SH-SY5Y (cell line): ENCODE data around the gene SUMF1.

Experiments
- GATA2 ChIP-seq: IDR thresholded peaks from 2 replicates; pipeline ENCODE4 v1.6.1; 2011; ENCODE audit warnings: mild to moderate bottlenecking, low read depth, low read length
- GATA3 ChIP-seq: IDR thresholded peaks from 2 replicates; pipeline ENCODE4 v1.6.1; 2011; ENCODE audit warnings: low read depth, mild to moderate bottlenecking, low read length, moderate library complexity

Gene SUMF1

GRCh38 chr3:4505688-4506558 lies 38.9 kb upstream of the SUMF1 start:
- no peak for TF ChIP-seq GATA3
- no peak for TF ChIP-seq GATA2

DNA sequence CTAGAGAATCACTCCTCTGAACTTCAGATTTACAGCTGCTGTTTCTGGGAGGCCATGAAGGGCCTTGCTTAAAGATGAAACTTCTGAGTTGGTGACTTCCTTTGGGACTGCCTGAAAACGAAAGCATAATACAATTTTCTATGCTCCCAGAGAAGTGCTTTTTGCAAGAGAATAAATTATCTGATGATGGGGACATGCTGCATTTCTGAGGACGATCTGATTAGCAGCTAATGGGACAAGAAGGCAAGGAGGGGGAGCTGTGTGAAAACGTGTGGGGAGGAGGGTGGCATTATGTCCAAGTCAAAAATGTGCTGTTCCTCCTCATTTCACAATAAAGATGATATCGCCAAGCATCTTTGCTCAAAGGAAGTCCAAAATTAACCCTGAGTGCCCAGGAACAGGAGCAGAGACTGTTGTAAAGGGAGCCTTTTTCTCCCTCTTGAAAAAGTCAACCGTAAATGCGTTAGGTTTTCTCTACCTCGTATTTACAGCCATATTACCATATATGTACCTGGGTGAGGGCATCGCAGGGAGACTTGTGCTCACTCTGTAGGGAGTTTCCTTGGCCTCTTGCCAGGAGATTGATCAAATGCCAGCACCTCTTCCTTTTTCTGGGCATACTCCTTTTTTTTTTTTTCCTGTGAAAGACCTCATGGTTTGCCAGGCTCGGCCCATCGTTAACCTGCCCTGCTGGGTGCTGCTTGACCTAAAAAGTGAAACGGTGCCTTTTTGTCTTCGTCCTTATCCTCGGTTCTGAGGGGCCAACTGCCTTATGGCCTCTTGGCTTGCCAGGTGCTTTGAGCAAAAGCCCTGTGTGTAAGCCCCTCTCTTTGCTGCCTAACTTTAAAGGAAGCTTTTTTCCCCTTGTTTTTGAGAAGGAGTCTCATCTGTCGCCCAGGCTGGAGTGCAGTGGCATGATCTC lies 37.5 kb upstream of the SUMF1 start:
- peak; percentile 91 for TF ChIP-seq GATA2
- TF ChIP-seq GATA3: peak; percentile 82

DNA sequence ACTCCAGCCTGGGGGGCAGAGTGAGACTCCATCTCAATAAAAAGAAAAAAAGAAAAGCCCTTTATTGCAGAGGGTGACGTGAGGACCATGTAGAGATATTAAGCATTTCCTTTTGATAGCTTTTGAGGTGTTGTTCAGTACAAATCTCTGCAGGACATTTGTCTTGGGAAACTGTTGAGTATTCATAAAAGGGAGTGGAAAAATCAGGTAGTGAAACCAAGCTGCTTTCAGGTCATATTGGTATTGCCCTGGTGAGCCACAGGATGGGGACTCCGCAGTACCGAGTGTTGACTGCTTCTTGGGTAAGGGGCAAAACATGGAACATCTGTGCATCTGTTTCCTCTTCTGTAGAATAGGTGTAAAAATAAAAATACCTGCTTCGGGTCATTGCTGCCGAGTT lies 36.0 kb upstream of the SUMF1 start:
- TF ChIP-seq GATA2: no peak
- no peak for TF ChIP-seq GATA3

DNA sequence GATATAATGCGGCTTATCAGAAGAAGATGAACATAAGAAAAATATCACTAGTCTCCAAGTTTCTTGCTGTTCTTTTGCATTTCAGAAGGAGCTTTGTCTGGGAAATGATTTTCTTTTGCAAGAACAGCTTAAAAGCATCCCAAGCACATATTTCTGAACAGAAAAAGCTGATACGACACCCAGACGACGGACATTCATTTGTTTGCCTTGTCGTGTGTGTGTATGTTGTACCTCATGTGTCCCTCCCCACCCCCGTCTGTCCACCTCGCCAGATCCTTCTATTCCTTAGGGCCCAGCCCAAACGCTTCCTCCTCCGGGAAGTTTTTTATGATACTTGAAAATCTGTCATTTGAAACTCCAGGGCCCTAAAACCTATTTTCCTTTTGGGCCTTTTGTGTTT lies 34.9 kb upstream of the SUMF1 start:
- TF ChIP-seq GATA3 (no peak), GATA2 (no peak)

DNA sequence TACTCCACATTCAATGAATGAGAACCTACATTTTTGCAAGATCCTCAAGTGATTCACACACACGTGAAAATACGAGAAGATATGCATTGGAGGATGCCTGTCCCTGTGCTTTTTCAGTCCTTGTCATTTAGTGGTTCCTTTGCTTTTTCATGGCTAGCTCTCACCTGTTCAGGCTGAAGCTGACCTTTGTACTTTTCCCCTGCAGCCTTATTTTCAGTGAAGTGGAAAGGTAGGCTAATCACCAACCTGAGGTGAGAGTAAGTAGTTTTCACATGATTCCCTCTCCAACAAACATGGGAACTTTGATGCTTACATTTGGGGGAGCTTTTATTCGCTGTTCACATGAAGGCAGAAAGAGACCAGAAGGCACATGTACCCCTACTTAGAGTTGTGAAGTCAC lies 34.4 kb upstream of the SUMF1 start:
- TF ChIP-seq GATA3 (no peak), GATA2 (no peak)

DNA sequence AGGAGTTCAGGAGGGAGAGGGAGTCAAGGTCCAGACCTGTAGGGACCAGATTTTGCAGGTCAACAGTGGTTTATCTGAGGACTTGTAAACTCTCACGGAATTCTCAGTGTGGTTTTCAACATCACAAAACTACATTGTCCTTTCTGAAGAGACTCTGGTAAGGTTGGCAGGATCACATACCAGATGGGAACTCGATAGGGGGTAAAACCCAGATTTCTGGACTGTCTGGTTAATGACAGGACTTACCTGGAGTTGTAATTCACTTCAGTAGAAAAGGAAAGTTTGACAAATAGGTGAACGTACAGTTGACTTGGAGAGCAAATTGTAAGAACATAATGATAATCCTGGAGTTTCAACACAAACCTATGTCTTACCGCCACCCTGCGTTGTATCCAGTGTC lies 31.4 kb upstream of the SUMF1 start:
- no peak for TF ChIP-seq GATA3
- TF ChIP-seq GATA2: no peak

- no peak for TF ChIP-seq GATA2
- no peak for TF ChIP-seq GATA3
These were observed 30.8 kb upstream of the SUMF1 start for GRCh38 chr3:4497843-4498324.

DNA sequence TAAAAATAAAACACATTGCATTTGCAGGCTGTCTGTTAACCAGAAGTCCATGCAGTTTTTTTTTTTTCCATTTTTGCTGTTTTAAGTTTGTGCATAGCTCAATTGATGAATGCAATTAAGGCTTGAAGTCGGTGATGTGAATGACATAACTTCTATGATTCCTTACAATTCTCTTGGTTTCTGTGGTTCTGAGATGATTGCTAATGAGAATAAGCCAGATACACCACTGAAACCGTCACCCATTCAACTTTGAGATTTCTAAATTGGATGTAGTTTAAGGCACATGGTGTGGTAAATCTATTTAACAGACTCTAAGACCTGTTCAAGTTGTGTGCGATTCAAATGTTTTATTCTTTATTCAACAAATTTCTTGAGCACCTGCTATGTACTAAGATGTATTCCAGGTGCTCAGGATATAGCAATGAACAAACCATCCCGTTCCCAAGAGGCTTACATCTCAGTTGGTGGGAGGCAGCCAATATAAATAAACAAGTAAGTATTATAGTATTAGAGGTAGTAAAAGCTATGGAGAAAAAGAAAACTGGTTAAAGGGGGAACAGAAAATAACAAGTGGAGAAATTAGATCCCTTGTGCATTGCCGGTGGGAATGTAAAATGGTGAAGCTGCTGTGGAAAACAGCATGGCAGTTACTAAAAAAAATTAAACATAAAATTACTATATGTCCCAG lies 30.1 kb upstream of the SUMF1 start:
- TF ChIP-seq GATA2 (no peak), GATA3 (no peak)

- TF ChIP-seq GATA2 (no peak), GATA3 (no peak)
These were observed 29.0 kb upstream of the SUMF1 start for GRCh38 chr3:4496087-4496452.

DNA sequence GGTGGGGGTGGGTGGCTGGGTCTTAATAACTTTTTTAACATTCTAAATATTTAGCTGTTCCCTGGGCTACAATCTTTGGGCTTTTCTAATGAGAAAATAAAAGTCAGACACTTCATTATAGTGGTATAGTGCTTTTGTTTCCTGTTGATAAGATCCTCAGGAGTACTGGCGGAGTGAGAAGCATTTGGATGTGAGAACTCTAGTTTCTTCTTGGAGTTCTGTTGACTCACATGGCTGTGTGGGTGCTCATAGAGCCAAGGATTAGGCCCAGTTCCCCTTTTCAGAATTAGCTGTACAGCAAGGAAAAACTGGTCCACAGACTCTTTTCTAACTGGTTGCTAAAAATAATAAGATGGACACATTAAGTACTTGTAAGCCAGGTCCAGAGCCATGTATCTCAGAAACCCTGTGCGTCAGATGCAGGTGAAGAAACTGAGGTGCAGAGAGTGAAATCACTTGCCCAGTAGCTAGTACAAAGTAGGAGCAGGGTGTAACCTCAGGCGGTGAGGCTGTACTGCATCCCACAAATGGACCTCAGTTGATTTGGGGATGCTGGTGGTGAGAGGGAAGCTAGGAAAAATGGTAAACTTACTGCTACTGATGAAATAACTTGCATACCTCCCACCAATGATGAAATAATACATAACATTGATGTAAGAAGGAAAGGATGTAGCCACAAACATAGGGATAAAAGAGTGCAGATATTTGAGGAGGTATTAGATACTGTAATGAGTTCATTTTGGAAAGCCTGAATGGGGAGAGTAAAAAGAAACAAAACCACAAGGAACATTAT lies 28.4 kb upstream of the SUMF1 start:
- TF ChIP-seq GATA3 (no peak), GATA2 (no peak)

- TF ChIP-seq GATA2: no peak
- TF ChIP-seq GATA3: no peak
These were observed 27.8 kb upstream of the SUMF1 start for GRCh38 chr3:4494895-4495264.

- TF ChIP-seq GATA2 (no peak), GATA3 (no peak)
These were observed 27.1 kb upstream of the SUMF1 start for GRCh38 chr3:4493941-4494894.
